HL-60/S4 treated with retinoic acid at 250 ng/mL for 4 days and 3 days (cell line): Measurements from ENCODE around the gene NFIC.
"Not testable (repeated sequence)": the region's sequence is repeated elsewhere in the genome, so short reads cannot be mapped to it uniquely, and the experiment has no call there.

Experiments used
- in situ Hi-C: fragments of 300-500 bp; cut with MboI; formaldehyde crosslinking; loops from 2 replicates; pipeline ENCODE4 v1.7.0; 2022; ENCODE audit warnings: low sequenced_read_pairs

Gene NFIC

GRCh38 chr19:3444695-3445234 lies 78.4 kb downstream of the NFIC start:
- in situ Hi-C loops, result no loop called here

GRCh38 chr19:3446657-3447056 lies 80.3 kb downstream of the NFIC start:
- in situ Hi-C loops, result not testable (repeated sequence)

- in situ Hi-C loops, result no loop called here
Observed at GRCh38 chr19:3448616-3449334, 82.4 kb downstream of the NFIC start.

GRCh38 chr19:3450796-3451411 lies 84.5 kb downstream of the NFIC start:
- in situ Hi-C loops, result no loop called here

GRCh38 chr19:3451451-3451866 lies 85.1 kb downstream of the NFIC start:
- in situ Hi-C loops, result no loop called here

- in situ Hi-C loops, result no loop called here
Observed at GRCh38 chr19:3452171-3452941, 86.0 kb downstream of the NFIC start.

GRCh38 chr19:3452942-3453214 lies 86.5 kb downstream of the NFIC start:
- in situ Hi-C loops, result not testable (repeated sequence)

- in situ Hi-C loops, result no loop called here
Observed at GRCh38 chr19:3453840-3454239, 87.5 kb downstream of the NFIC start.

- in situ Hi-C loops, result no loop called here
Observed at GRCh38 chr19:3454656-3455392, 88.4 kb downstream of the NFIC start.

- in situ Hi-C loops, result no loop called here
Observed at GRCh38 chr19:3455393-3455955, 89.1 kb downstream of the NFIC start.

- in situ Hi-C loops, result no loop called here
Observed at GRCh38 chr19:3455960-3456601, 89.7 kb downstream of the NFIC start.

- in situ Hi-C loops, result no loop called here
Observed at GRCh38 chr19:3456925-3457527, 90.6 kb downstream of the NFIC start.

- in situ Hi-C loops, result no loop called here
Observed at GRCh38 chr19:3457528-3458228, 91.3 kb downstream of the NFIC start.

GRCh38 chr19:3458229-3459088 lies 92.1 kb downstream of the NFIC start:
- in situ Hi-C loops, result no loop called here

GRCh38 chr19:3459089-3459881 lies 92.9 kb downstream of the NFIC start:
- in situ Hi-C loops, result no loop called here

- in situ Hi-C loops, result no loop called here
Observed at GRCh38 chr19:3459965-3460582, 93.7 kb downstream of the NFIC start.
